HG03103 (cell line): ENCODE results near the gene CERS1.
A peak's percentile ranks its signal among the peaks of the same experiment; 100 is the strongest.
"Not testable (repeated sequence)": the region's sequence is repeated elsewhere in the genome, so short reads cannot be mapped to it uniquely, and the experiment has no call there.

Source experiments
- ATAC-seq: cut with Tn5 transposase; IDR thresholded peaks from one replicate; pipeline ENCODE4 v1.9.1; 2021; ENCODE audit warnings: low read depth; ENCODE audit not compliant: unreplicated experiment

Gene CERS1

GRCh38 chr19:18919086-18919899 lies 23.3 kb upstream of the CERS1 start, which contains the start of the genes COPE and DDX49:
Gene COPE, minus strand, starts transcription at chr19:18919387. Its CDS starts 39 bp downstream, at chr19:18919348.
Gene DDX49, plus strand, starts transcription at chr19:18919715. Its CDS starts 27 bp downstream, at chr19:18919742.
- peak; percentile 80 for ATAC-seq

- not testable (repeated sequence) for ATAC-seq
These were observed 21.6 kb upstream of the CERS1 start for GRCh38 chr19:18917593-18917992.

GRCh38 chr19:18915639-18916038 lies 19.7 kb upstream of the CERS1 start:
- ATAC-seq = no peak

GRCh38 chr19:18913466-18913865 lies 17.5 kb upstream of the CERS1 start:
- no peak for ATAC-seq

GRCh38 chr19:18912933-18913332 lies 17.0 kb upstream of the CERS1 start:
- no peak for ATAC-seq

GRCh38 chr19:18910801-18911436 lies 15.0 kb upstream of the CERS1 start:
- no peak for ATAC-seq

GRCh38 chr19:18910010-18910409 lies 14.1 kb upstream of the CERS1 start:
- no peak for ATAC-seq

GRCh38 chr19:18908917-18909619 lies 13.1 kb upstream of the CERS1 start:
- ATAC-seq = no peak

GRCh38 chr19:18906605-18907519 lies 10.9 kb upstream of the CERS1 start:
- no peak for ATAC-seq

GRCh38 chr19:18905513-18906236 lies 9.7 kb upstream of the CERS1 start:
- no peak for ATAC-seq

- ATAC-seq = no peak
These were observed 9.1 kb upstream of the CERS1 start for GRCh38 chr19:18905058-18905456.

- no peak for ATAC-seq
These were observed 8.5 kb upstream of the CERS1 start for GRCh38 chr19:18904334-18905057.

- ATAC-seq = no peak
These were observed 7.4 kb upstream of the CERS1 start for GRCh38 chr19:18903156-18904037.

GRCh38 chr19:18902519-18902918 lies 6.6 kb upstream of the CERS1 start:
- ATAC-seq = not testable (repeated sequence)

GRCh38 chr19:18901491-18901890 lies 5.5 kb upstream of the CERS1 start:
- no peak for ATAC-seq

GRCh38 chr19:18900700-18901481 lies 4.9 kb upstream of the CERS1 start:
- no peak for ATAC-seq
